ENCODE data around the gene SERPINH1.

SERPINH1 gene

DNA sequence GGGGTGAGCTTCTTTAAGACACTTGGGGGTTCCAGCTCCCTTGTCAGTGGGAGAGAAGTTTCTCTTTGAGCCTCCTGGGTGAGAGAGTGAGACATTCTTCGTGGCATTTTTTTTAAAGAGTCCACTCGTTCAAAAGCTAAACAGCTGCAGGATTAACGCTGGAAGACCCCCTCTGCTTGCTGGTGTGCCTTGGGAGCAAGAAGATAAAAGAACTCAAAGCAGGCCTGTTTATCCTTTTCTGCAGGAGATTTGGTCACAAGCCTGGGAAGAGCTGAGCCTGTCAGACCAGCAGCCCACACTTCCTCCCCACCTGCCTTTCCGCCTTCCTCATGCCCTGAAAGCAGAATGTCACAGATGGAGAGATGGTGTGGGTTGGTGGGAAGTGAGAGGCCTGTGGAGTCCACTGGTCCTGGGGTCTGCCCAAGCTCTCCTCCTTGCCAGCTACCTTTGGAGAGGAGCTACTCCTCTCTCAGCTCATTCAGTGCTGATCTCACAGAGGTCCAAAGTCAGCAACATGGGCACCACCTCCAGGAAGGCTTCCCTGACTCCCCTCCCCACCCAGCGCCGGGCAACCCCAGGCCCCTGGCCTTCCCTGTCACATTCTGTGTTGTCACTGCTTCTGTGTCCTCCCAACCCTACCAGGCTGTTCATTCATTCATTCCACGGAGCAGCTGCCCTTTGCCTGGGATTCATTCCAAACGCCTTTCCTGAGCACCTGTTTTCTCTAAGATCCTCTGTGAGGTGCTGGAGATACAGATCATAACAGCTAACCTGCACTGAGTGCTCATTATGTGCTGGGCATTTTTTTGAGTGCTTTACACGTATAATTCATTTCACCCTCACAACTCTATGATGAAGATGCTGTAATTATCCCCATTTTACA lies 43.0 kb upstream of the SERPINH1 start:
- no peak for TF ChIP-seq CTCF (IDR thresholded peaks at IDR 0.05; ENCODE audit: insufficient read depth, low read depth, low read length, missing control alignments)
- no peak overlapping the region for H3K4me3 ChIP-seq (ENCODE audit: low read depth, low read length)
- no peak for DNase-seq (ENCODE audit: low read depth)

- TF ChIP-seq CTCF (IDR thresholded peaks at IDR 0.05; ENCODE audit: insufficient read depth, low read depth, low read length, missing control alignments): no peak
- no peak overlapping the region for H3K4me3 ChIP-seq (ENCODE audit: low read depth, low read length)
- DNase-seq (ENCODE audit: low read depth): no peak
Observed at GRCh38 chr11:75520688-75521087, 41.4 kb upstream of the SERPINH1 start.

DNA sequence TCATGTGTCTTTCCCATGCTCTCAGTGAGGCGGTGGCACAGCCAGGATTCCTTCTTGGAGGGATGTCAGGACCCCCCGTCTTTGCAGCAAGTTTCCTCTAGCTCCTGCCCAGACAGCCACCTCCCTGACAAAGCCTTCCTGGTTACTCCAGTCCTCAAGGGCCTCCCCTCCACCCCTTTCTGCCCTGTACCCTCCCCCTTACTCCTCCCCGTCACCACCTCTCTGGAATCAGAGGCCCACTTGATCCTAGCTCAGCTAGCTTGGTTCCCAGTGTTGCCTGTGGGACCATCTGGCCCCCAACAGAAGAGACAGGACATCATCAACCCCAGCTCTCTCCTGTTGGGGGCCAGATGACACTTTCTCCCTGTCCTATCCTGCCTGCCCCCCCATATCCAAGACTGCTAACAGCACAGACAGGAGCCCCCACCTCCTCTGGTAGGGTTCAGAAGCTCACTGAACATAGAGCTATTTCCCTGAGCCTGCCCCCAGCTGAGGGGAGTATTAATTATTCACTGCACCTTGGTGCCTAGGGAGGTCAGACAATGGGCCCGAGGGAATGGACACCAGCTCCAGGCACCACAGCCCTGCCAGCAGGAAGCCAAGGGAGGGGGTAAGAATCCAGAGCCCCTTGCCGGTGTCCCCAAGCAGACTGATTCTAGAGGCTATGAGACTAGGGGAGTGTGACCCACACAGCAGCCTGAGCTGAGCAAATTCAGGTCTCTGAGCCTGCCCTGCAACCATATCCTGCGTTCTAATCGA lies 39.6 kb upstream of the SERPINH1 start:
- no peak for TF ChIP-seq CTCF (IDR thresholded peaks at IDR 0.05; ENCODE audit: insufficient read depth, low read depth, low read length, missing control alignments)
- no peak for DNase-seq (ENCODE audit: low read depth)
- H3K4me3 ChIP-seq (ENCODE audit: low read depth, low read length): no peak overlapping the region

DNA sequence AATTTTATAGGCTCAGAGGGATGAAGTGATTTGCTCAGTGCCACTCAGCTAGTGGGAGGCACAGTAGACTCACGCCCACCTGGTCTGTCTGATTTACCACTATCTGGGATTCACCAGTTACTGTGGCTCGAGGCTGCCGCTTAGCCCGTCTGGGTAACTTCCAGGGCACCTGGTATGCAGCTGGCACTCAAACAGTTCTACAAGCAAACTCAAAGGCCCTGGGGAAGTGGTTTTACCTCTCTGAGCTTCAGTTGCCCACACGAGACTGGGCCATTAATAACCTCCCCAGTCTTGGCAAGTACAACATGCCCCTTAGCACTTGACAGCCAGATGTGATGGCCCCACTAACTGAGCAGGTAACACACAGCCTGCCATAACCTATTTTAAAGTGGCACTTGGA lies 38.9 kb upstream of the SERPINH1 start:
- H3K4me3 ChIP-seq (ENCODE audit: low read depth, low read length): no peak overlapping the region
- DNase-seq (ENCODE audit: low read depth): peak; percentile 50
- TF ChIP-seq CTCF (IDR thresholded peaks at IDR 0.05; ENCODE audit: insufficient read depth, low read depth, low read length, missing control alignments): no peak

- H3K4me3 ChIP-seq (ENCODE audit: low read depth, low read length): peak overlapping the region; percentile 72
- peak; percentile 42 for DNase-seq (ENCODE audit: low read depth)
- TF ChIP-seq CTCF (IDR thresholded peaks at IDR 0.05; ENCODE audit: insufficient read depth, low read depth, low read length, missing control alignments): no peak
Observed at GRCh38 chr11:75523811-75524664, 38.0 kb upstream of the SERPINH1 start.

GRCh38 chr11:75524665-75525432 lies 37.2 kb upstream of the SERPINH1 start:
- H3K4me3 ChIP-seq (ENCODE audit: low read depth, low read length): peak overlapping the region; percentile 72
- no peak for DNase-seq (ENCODE audit: low read depth)
- no peak for TF ChIP-seq CTCF (IDR thresholded peaks at IDR 0.05; ENCODE audit: insufficient read depth, low read depth, low read length, missing control alignments)

All from GM12865 (cell line).